Measurements from ENCODE around the gene TTN.

The TTN gene

GRCh38 chr2:178491612-178492011 lies 315.6 kb downstream of the TTN start:
- ATAC-seq, result no peak
- TF ChIP-seq, protein P1, sequence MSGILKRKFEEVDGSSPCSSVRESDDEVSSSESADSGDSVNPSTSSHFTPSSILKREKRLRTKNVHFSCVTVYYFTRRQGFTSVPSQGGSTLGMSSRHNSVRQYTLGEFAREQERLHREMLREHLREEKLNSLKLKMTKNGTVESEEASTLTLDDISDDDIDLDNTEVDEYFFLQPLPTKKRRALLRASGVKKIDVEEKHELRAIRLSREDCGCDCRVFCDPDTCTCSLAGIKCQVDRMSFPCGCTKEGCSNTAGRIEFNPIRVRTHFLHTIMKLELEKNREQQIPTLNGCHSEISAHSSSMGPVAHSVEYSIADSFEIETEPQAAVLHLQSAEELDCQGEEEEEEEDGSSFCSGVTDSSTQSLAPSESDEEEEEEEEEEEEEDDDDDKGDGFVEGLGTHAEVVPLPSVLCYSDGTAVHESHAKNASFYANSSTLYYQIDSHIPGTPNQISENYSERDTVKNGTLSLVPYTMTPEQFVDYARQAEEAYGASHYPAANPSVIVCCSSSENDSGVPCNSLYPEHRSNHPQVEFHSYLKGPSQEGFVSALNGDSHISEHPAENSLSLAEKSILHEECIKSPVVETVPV (CRISPR knock-in tag; IDR thresholded peaks at IDR 0.05), result no peak
- TF ChIP-seq ZFP30 (CRISPR knock-in tag; IDR thresholded peaks at IDR 0.05) (no peak), GLIS3 (CRISPR knock-in tag; IDR thresholded peaks at IDR 0.05) (no peak), ESRRG (CRISPR knock-in tag; IDR thresholded peaks at IDR 0.05) (no peak), ZC3H10 (CRISPR knock-in tag; IDR thresholded peaks at IDR 0.05) (no peak), SNAI2 (CRISPR knock-in tag; IDR thresholded peaks at IDR 0.05) (no peak), PPARA (CRISPR knock-in tag; IDR thresholded peaks at IDR 0.05; ENCODE audit: borderline replicate concordance) (no peak), ZNF70 (CRISPR knock-in tag; IDR thresholded peaks at IDR 0.05) (no peak), ZFP3 (CRISPR knock-in tag; IDR thresholded peaks at IDR 0.05) (no peak)

GRCh38 chr2:178485356-178485755 lies 321.9 kb downstream of the TTN start:
- no peak for TF ChIP-seq ISL1 (CRISPR knock-in tag; IDR thresholded peaks at IDR 0.05)
- TF ChIP-seq ZFP30 (CRISPR knock-in tag; IDR thresholded peaks at IDR 0.05), result no peak
- no peak for TF ChIP-seq TOX (CRISPR knock-in tag; IDR thresholded peaks at IDR 0.05; ENCODE audit: borderline replicate concordance)
- TF ChIP-seq PPARA (CRISPR knock-in tag; IDR thresholded peaks at IDR 0.05; ENCODE audit: borderline replicate concordance), result no peak
- no peak for TF ChIP-seq GLIS3 (CRISPR knock-in tag; IDR thresholded peaks at IDR 0.05)
- no peak for TF ChIP-seq ARNTL (CRISPR knock-in tag; IDR thresholded peaks at IDR 0.05; ENCODE audit: borderline replicate concordance, low read depth)
- no peak for TF ChIP-seq ZNF565 (CRISPR knock-in tag; conservative IDR thresholded peaks at IDR 0.05; ENCODE audit: low read depth)
- TF ChIP-seq ESRRG (CRISPR knock-in tag; IDR thresholded peaks at IDR 0.05), result no peak
- no peak for TF ChIP-seq ZNF8 (CRISPR knock-in tag; IDR thresholded peaks at IDR 0.05)
- no peak for TF ChIP-seq PATZ1 (CRISPR knock-in tag; IDR thresholded peaks at IDR 0.05; ENCODE audit: borderline replicate concordance)
- ATAC-seq, result no peak

DNA sequence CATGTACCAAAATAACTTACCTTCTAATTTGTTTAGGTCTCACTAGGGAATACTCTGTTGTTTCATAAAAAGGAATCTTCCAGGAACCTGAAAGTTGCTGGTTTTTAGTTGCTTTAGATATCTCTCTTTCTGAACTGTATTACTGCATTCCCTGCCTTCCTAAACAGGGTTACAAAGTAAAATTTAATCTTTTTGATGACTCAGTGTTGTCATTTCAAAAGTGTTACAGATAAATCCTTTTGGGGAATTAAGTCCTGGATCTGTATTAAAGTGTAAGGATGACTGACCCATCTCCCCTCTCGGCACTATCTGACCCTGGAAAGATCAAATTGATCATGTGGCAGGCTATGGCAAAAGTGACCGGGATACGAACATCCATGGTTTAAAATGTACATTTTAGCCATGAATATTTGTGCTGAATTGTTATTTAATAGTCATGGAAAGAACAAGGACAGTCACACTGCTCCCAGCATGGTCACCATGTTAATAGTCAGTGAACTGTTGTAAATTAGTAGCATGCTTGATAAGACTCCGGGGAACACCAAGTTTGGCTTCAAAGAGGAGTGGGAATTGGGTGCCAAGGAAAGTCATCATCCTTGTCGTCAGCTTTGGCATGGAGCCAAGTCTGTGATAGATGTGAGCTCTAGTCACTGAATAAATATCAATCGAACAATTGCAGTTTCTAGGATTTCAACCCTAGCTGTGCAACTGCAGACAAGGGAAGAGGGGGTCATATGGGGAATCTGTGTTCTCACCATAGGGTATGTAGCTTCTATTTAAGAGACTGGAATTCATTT lies 322.8 kb downstream of the TTN start:
- no peak for ATAC-seq
- TF ChIP-seq OSR1 (CRISPR knock-in tag; IDR thresholded peaks at IDR 0.05), result no peak
- no peak for TF ChIP-seq ARNTL (CRISPR knock-in tag; IDR thresholded peaks at IDR 0.05; ENCODE audit: borderline replicate concordance, low read depth)
- TF ChIP-seq ZNF565 (CRISPR knock-in tag; conservative IDR thresholded peaks at IDR 0.05; ENCODE audit: low read depth), result no peak
- TF ChIP-seq, protein P1 (CRISPR knock-in tag; IDR thresholded peaks at IDR 0.05), result no peak
- no peak for TF ChIP-seq ISL1 (CRISPR knock-in tag; IDR thresholded peaks at IDR 0.05)
- no peak for TF ChIP-seq PATZ1 (CRISPR knock-in tag; IDR thresholded peaks at IDR 0.05; ENCODE audit: borderline replicate concordance)
- TF ChIP-seq CSDC2 (CRISPR knock-in tag; IDR thresholded peaks at IDR 0.05), result no peak
- no peak for TF ChIP-seq ZFP30 (CRISPR knock-in tag; IDR thresholded peaks at IDR 0.05)
- TF ChIP-seq GLIS3 (CRISPR knock-in tag; IDR thresholded peaks at IDR 0.05), result no peak
- TF ChIP-seq ESRRG (CRISPR knock-in tag; IDR thresholded peaks at IDR 0.05), result no peak
- TF ChIP-seq, protein P2, sequence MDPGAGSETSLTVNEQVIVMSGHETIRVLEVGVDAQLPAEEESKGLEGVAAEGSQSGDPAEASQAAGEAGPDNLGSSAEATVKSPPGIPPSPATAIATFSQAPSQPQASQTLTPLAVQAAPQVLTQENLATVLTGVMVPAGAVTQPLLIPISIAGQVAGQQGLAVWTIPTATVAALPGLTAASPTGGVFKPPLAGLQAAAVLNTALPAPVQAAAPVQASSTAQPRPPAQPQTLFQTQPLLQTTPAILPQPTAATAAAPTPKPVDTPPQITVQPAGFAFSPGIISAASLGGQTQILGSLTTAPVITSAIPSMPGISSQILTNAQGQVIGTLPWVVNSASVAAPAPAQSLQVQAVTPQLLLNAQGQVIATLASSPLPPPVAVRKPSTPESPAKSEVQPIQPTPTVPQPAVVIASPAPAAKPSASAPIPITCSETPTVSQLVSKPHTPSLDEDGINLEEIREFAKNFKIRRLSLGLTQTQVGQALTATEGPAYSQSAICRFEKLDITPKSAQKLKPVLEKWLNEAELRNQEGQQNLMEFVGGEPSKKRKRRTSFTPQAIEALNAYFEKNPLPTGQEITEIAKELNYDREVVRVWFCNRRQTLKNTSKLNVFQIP (CRISPR knock-in tag; IDR thresholded peaks at IDR 0.05; ENCODE audit: borderline replicate concordance, low read depth), result no peak
- TF ChIP-seq PPARA (CRISPR knock-in tag; IDR thresholded peaks at IDR 0.05; ENCODE audit: borderline replicate concordance), result no peak
- no peak for TF ChIP-seq ZNF70 (CRISPR knock-in tag; IDR thresholded peaks at IDR 0.05)
- TF ChIP-seq ZFP3 (CRISPR knock-in tag; IDR thresholded peaks at IDR 0.05), result no peak
- TF ChIP-seq BACH2 (CRISPR knock-in tag; IDR thresholded peaks at IDR 0.05; ENCODE audit: borderline replicate concordance), result no peak

Data from SK-N-SH treated with all-trans-retinoic acid at 6 μM for 48 hours (cell line).